Measurements from ENCODE around the gene SRSF6.

DNA sequence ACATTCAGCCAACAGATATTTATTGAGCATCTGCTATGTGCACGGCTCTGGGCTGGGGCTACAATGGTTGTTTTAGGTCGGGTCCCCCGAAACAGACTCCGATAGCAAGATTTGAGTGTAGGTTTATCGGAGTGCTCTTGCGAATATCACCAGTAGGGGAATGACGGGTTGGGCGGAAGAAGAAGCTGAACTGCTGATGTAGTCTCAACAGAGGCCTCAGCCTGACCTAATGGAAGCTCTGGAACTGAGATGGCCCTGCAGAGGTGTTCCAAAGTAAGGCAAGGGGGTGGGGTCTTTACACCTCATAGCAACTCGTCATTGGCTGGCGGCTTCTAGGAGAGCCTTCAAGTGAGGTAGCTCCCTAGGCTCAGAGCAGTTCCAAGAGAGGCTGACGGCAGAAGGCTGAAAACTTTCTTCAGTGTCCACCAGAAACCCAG lies 50.9 kb downstream of the SRSF6 start:
- TF ChIP-seq, protein P1, sequence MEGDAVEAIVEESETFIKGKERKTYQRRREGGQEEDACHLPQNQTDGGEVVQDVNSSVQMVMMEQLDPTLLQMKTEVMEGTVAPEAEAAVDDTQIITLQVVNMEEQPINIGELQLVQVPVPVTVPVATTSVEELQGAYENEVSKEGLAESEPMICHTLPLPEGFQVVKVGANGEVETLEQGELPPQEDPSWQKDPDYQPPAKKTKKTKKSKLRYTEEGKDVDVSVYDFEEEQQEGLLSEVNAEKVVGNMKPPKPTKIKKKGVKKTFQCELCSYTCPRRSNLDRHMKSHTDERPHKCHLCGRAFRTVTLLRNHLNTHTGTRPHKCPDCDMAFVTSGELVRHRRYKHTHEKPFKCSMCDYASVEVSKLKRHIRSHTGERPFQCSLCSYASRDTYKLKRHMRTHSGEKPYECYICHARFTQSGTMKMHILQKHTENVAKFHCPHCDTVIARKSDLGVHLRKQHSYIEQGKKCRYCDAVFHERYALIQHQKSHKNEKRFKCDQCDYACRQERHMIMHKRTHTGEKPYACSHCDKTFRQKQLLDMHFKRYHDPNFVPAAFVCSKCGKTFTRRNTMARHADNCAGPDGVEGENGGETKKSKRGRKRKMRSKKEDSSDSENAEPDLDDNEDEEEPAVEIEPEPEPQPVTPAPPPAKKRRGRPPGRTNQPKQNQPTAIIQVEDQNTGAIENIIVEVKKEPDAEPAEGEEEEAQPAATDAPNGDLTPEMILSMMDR (IDR thresholded peaks at IDR 0.05; ENCODE audit: low read depth, low read length, poor library complexity, severe bottlenecking) = no peak
- no peak for TF ChIP-seq EZH2phosphoT487 (IDR thresholded peaks at IDR 0.05; ENCODE audit: borderline replicate concordance, low read length)

Measured in DOHH2 (cell line).